ENCODE data around the gene TAF6.

DNA sequence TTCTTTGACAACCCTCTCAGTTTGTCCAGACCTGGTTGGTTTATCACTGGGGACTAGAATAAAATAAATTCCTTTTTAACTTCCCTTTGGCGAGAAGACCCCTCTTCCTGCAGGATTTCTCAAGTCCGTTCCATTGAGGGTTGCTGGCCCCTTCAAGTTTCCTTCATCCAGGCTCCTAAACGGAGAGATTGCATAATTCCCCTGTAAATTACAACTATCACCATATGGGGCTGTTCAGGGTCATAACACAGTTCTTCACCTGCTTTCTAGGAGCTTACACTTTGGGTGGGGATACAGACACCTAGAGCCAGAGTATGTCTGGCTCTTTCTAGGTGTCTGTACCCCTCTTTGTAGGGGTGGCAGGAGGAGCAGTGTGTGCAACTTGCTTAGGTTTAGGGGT lies 33.6 kb downstream of the TAF6 start:
- TF ChIP-seq POLR2A (IDR thresholded peaks at IDR 0.05): no peak
- TF ChIP-seq, protein P1, sequence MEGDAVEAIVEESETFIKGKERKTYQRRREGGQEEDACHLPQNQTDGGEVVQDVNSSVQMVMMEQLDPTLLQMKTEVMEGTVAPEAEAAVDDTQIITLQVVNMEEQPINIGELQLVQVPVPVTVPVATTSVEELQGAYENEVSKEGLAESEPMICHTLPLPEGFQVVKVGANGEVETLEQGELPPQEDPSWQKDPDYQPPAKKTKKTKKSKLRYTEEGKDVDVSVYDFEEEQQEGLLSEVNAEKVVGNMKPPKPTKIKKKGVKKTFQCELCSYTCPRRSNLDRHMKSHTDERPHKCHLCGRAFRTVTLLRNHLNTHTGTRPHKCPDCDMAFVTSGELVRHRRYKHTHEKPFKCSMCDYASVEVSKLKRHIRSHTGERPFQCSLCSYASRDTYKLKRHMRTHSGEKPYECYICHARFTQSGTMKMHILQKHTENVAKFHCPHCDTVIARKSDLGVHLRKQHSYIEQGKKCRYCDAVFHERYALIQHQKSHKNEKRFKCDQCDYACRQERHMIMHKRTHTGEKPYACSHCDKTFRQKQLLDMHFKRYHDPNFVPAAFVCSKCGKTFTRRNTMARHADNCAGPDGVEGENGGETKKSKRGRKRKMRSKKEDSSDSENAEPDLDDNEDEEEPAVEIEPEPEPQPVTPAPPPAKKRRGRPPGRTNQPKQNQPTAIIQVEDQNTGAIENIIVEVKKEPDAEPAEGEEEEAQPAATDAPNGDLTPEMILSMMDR (IDR thresholded peaks at IDR 0.05): no peak
